K562 treated with DMSO at 1 percent for 12 hours (cell line): ENCODE results near the gene DPF1. TPM values are rescaled to one million over a fixed set of nuclear protein-coding genes. Genes with fewer than 3 reads are reported as not detected.

Source experiments
- total RNA-seq: library from RNA; unstranded; fragments of 300-600 nt; gene quantifications from 2 replicates; pipeline ENCODE4 v1.2.3, GENCODE V29; 2022; ENCODE audit not compliant: insufficient read depth

Gene DPF1
- 1.1 and 1.4 TPM in 2 replicates for total RNA-seq

DNA sequence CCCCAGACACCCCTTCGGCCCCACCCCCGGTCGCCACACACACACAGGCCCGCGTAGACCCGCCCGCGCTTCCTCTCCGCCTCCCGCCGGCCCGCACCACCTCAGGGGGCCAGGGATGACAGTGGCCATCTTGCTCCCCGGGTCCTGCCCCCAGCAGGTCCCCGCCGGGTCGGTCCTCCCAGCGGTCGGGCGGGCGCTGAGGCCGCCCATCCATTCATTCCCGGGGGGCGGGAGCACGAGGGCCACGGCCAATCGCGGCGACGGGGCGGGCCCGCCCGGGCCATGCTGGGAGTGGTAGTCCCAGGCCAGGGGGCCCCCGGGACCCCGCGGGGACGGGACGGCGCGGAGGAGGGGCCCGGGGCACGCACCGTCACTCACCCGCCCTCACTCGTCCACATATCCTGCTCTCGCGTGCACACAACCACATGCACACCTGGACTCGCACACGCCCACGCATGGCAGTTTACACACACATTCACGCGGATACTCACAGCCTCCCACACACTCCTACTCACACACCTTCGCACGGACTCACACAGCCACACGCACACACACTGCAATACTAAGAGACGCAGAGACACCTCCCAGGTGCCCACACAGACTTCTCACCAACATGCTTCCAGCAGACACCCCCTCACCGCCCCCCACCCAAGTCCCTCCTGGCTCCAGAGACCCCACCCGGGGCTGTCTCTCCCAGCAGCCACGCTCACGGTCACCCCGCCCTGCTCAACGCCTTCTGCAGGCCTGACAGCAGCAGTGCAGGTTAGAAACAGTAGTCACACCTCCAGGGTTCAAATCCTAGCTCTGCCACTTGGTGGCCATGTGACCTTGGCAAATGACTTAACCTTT is at the start of gene DPF1:
DPF1 (minus strand) TSS at position 209 of the 849 bp plus-strand sequence; CDS start at position 129, 80 bp downstream.

DNA sequence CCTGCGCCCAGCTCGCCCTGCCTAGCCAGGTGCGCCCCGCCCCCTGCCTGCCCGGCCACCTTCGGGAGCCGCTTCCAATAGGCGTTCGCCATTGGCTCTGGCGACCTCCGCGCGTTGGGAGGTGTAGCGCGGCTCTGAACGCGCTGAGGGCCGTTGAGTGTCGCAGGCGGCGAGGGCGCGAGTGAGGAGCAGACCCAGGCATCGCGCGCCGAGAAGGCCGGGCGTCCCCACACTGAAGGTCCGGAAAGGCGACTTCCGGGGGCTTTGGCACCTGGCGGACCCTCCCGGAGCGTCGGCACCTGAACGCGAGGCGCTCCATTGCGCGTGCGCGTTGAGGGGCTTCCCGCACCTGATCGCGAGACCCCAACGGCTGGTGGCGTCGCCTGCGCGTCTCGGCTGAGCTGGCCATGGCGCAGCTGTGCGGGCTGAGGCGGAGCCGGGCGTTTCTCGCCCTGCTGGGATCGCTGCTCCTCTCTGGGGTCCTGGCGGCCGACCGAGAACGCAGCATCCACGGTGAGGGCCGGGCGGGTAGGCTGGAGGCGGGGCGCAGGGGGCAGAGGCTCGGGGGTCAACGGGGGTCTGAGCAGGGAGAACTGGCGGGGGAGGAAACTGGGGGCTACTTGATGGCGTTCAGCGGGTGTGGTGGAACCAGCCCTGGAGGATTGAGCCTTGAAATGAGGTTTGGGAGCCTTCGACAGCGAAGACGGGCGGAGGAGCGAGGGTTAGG is 40.6 kb upstream of the DPF1 start, which contains the start of gene SPINT2:
SPINT2 (plus strand) TSS at position 88 of the 727 bp plus-strand sequence; CDS start at position 408, 320 bp downstream.

Other genes with a start within 250 kb of the DPF1 start
- gene PPP1R14A, start 32.2 kb upstream of the DPF1 start, total RNA-seq: 38.8 and 79.9 TPM in 2 replicates
- gene SPINT2, start 40.4 kb upstream of the DPF1 start, total RNA-seq: not detected in 2 replicates
- not detected in 2 replicates for gene C19orf33, start 80.0 kb upstream of the DPF1 start, total RNA-seq
- 286 and 399 TPM in 2 replicates for gene YIF1B, start 91.7 kb upstream of the DPF1 start, total RNA-seq
- gene KCNK6, start 95.6 kb upstream of the DPF1 start, total RNA-seq: 0.20 TPM in 1 of 2 replicates, not detected in the other
- 0.94 TPM in 1 of 2 replicates, not detected in the other for gene CATSPERG, start 111.6 kb upstream of the DPF1 start, total RNA-seq
- gene PSMD8, start 150.3 kb upstream of the DPF1 start, total RNA-seq: 304 and 323 TPM in 2 replicates
- 0.61 and 1.0 TPM in 2 replicates for gene GGN, start 163.8 kb upstream of the DPF1 start, total RNA-seq
- 0.63 and 1.7 TPM in 2 replicates for gene SPRED3, start 164.5 kb upstream of the DPF1 start, total RNA-seq
- gene FAM98C, start 178.9 kb upstream of the DPF1 start, total RNA-seq: 35.3 and 45.5 TPM in 2 replicates
- gene RASGRP4, start 202.0 kb upstream of the DPF1 start, total RNA-seq: 8.8 and 19.0 TPM in 2 replicates
- 0.57 and 7.7 TPM in 2 replicates for gene RYR1, start 209.5 kb upstream of the DPF1 start, total RNA-seq